Measurements from ENCODE around the gene SDK1. TPM values are rescaled to one million over a fixed set of nuclear protein-coding genes. Genes with fewer than 3 reads are reported as not detected.

SDK1 gene
- total and polyA plus RNA-seq, 10 of the 15 experiments (the other 5 are each of a cell fraction or from before 2014, with no cell fraction given) = 0.14 to 0.33 TPM; not detected in 8

- TF ChIP-seq CTCF (IDR thresholded peaks at IDR 0.05 in 2 of 3, conservative IDR thresholded peaks at IDR 0.05 in 1 of 3; ENCODE audit: control insufficient read depth in 2 of 3, extremely low read depth in 1 of 3, insufficient read depth in 1 of 3, low read depth in 3 of 3, low read length in 3 of 3) (no peak), ATF3 (IDR thresholded peaks at IDR 0.05; ENCODE audit: borderline replicate concordance, extremely low read depth, low read depth, low read length) (no peak), PKNOX1 (IDR thresholded peaks at IDR 0.05) (no peak), IRF5 (IDR thresholded peaks at IDR 0.05; ENCODE audit: borderline replicate concordance) (no peak)
These were observed 288.7 kb downstream of the SDK1 start (continued) for GRCh38 chr7:3589752-3590151.

DNA sequence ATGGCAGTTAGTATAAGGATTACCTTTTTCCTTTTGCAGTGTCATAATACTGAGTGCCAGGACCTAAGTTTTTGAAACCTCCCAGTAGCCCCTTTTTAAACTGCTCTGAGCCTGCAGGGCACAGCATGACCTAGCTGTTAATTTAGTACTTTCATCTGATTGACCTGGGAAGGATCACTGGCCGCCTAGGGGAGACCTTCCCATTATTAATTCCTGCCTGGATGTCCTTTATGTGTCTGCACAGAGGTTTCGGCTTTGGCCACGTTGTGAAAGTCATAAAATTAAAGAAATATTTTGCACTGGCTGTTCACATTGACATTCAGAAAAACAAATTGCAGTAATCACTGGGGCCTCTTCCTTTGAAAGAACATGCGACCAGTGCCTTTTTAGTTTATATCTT, 290.2 kb downstream of the SDK1 start:
- Histone ChIP-seq H3K4me2 (ENCODE audit: control insufficient read depth, insufficient read depth) (no peak overlapping the region), H3K27me3 (replicated peaks in 1 of 2; ENCODE audit: control insufficient read depth in 2 of 2, insufficient read depth in 2 of 2, low read length in 1 of 2) (no peaks in the 10 kb centered on the region), H3K4me3 (no peak overlapping the region), H3K9ac (ENCODE audit: control insufficient read depth, insufficient read depth, low read length) (no peak overlapping the region), H3K4me1 (ENCODE audit: control insufficient read depth, insufficient read depth, low read length) (no peaks in the 10 kb centered on the region), H3K9me3 (replicated peaks; ENCODE audit: control insufficient read depth, insufficient read depth, low read length) (no peaks in the 10 kb centered on the region), H2AFZ (ENCODE audit: control insufficient read depth, low read depth, low read length) (no peak overlapping the region), H3K79me2 (ENCODE audit: control insufficient read depth, insufficient read depth, low read length) (no peaks in the 10 kb centered on the region), H4K20me1 (ENCODE audit: control insufficient read depth, insufficient read depth) (no peaks in the 10 kb centered on the region), H3K27ac (ENCODE audit: control insufficient read depth, insufficient read depth) (no peak overlapping the region), H3K36me3 (ENCODE audit: control insufficient read depth in 2 of 2, insufficient read depth in 2 of 2, low read length in 1 of 2) (no peaks in the 10 kb centered on the region)
- ATAC-seq (no peak), DNase-seq (ENCODE audit: low read depth, low spot score) (no peak), FAIRE-seq (no peak)
- SMC1A ChIA-PET (ENCODE audit: uncharacterized antibody, unreplicated experiment) = no interaction called here
- CTCF ChIA-PET = no interaction called here
- POLR2A ChIA-PET = no interaction called here
- BruUV-seq (replicated peaks) = no TSS peak
- 14% methylated on average over 4 of the region's 4 CpGs for whole genome bisulfite sequencing (ENCODE audit: insufficient coverage, insufficient replicate concordance, low lambda C conversion rate, missing lambda C conversion rate)
- in situ Hi-C loops (cut with MboI) = no loop called here
- intact Hi-C loops (cut with micrococcal nuclease; ENCODE audit: unreplicated experiment) = no loop called here
- RAD21 ChIA-PET (ENCODE audit: unreplicated experiment) = no interaction called here
- TF ChIP-seq BMI1 (IDR thresholded peaks at IDR 0.05; ENCODE audit: borderline replicate concordance) (no peak), ZNF274 (IDR thresholded peaks at IDR 0.05; ENCODE audit: insufficient read depth, insufficient read length) (no peak), ZBTB33 (IDR thresholded peaks at IDR 0.05) (no peak), ZSCAN29 (IDR thresholded peaks at IDR 0.05) (no peak), EGR1 (IDR thresholded peaks at IDR 0.05; ENCODE audit: borderline replicate concordance in 1 of 2, low read depth in 2 of 2, low read length in 2 of 2) (no peak), TAF1 (IDR thresholded peaks at IDR 0.05; ENCODE audit: borderline replicate concordance, low read depth, low read length) (no peak), E2F8 (IDR thresholded peaks at IDR 0.05; ENCODE audit: low read depth, partially characterized antibody) (no peak)

Data from GM12878 (cell line).